Activated CD8-positive, alpha-beta memory T cell treated with anti-CD3 and anti-CD28 coated beads for 4 hours (primary cell): ENCODE results near the gene CREB3L1.

ENCODE experiments used
- DNase-seq, 2 donors: peaks; one replicate each; pipeline ENCODE4 v3.0.0-alpha.2; 2020; ENCODE audit warnings: low read depth in 2 of 2

The CREB3L1 gene

DNA sequence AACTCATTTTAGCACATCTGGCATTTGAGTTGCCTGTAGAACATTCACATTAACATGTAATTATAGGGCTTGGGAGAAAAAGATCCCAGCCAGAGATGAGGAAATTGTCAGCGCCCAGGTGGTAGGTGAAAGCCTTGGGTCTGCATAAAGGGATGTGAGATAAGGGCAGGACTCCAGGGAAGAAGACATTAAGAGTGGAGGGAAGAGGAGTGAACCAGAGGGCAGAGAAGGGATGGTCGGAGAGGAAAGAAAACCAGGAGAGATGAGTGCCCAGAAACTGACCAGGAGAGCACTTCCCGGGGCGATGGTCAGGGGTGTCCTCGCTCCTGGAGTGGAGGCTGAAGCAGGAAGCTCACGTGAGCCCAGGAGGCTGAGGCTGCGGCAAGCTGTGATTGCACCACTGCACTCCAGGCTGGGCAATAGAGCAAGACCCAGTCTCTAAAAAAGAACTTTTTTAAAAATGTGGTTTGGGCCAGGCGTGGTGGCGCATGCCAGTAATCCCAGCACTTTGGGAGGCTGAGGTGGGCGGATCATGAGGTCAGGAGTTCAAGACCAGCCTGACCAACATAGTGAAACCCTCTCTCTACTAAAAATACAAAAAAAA lies 49.5 kb downstream of the CREB3L1 start:
- no peak for DNase-seq

DNA sequence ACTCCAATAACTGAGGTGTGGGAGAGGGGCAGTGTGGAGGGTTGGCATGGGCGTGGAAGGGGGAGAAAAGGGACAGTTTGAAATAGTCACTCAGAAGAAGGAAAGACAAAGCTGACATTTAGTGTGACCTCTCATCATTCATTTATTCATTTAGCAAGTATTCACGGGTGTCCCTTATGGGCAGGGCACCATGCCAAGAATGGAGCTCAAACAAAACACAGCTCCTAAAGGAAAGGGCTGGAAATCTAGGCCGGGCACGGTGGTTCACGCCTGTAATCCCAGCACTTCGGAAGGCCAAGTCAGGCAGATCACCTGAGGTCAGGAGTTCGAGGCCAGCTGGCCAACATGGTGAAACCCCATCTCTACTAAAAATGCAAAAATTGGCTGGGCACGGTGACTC lies 50.4 kb downstream of the CREB3L1 start:
- DNase-seq, result no peak

DNA sequence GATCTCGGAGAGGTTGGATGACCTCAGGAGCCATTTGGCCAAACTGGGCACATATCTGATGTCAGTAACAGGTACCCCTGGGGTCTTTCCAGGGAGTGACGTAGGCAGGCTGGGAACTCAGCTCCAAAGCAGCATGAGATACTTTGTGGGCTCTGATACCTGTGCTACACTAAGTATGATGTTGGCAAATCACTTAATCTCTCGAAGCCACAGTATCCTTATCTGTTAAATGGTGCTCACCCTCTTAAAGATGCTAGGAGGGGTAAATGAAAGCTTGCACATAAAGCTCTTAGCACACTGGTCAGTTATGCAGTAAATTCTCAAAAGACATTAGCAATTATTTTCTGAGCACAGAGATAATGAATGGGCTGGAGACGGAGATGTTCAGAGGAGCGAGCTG lies 52.7 kb downstream of the CREB3L1 start:
- no peak for DNase-seq

DNA sequence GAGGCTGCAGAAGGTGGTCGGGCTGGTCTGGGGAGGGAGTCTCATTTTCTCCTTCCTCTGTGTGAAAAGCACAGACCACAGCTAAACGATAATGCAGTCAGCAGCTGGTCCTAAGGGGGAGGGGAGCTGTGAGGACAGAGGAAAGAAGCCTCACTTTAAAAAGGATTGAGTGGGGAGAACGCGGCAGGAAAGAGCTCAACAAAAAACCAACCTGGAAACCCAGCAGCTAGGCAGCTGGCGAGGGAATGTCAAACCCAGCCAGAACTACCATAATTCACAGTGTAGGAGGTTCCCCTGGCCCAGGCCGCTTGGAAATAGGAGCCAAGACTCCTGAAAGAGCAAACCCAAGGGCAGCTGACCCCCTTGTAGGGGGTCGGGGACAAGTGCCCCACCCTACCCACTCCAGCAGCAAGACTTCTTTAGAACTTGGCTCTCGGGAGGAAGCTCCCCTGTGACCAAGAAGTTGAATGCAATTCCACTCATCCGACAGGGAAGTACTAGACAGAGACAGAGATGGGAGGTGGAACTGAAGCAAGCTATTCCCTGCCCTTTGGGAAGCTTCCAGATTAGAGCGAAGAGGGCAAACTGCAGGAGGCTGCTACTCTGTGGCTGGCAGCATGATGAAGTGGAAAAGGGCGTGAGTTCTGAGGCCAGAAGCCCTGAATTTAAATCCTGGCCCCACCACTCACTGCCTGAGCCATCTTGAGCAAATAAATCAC lies 53.3 kb downstream of the CREB3L1 start:
- no peak for DNase-seq

DNA sequence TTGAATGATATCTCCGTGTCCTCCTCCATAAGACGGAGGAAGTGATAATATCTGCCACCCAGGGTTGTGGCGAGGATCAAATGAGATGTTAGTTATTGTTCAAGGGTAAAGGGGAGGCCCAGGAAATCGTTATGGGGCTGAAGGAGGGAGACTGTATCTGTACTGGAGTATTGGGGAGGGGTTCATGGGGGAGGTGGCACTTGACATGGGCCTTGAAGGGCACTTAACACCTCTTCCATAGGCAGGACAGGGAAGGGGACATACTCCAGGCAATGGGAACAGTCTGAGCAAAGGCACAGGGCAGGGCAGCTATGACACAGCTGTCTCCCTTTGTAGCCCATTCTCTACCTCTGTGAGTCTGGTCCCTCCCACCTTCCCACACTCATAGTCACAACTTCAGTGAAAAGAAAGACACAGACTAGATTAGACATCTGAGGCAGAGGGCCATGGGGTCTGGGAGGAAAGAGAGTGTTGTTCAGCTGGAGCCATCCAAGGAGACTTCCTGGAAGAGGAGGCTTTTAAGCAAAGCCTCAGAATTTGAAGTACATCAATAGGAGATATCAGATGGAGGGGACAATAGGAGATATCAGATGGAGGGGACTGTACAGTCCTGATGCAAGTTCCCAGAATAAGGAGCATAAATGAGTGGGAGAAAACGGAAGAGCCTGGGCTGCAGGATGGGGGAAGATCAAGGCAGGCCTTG lies 54.0 kb downstream of the CREB3L1 start:
- no peak for DNase-seq

DNA sequence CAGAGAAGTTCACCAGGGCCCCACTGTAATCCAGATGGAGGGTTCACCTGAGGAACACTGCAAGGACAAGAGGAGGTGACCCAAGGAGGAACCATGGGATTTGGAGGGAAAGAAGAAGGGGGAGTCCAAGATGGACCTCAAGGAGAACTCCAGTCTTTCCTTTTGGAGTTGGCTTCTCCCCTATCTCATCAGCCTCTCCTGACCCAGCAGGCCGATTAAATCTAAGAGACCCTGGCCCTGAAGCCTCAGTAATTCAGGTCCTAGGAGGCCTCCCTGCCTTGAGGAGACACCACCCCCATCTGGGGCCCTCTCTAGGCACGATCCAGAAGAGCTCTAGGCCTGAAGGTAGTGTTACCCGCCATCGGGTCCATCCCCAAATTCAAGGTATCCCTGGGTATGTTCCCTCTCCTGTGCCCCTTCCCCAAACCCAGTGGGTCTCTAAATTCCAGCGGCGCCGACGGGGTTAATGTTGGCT lies 54.7 kb downstream of the CREB3L1 start:
- DNase-seq, result no peak

DNA sequence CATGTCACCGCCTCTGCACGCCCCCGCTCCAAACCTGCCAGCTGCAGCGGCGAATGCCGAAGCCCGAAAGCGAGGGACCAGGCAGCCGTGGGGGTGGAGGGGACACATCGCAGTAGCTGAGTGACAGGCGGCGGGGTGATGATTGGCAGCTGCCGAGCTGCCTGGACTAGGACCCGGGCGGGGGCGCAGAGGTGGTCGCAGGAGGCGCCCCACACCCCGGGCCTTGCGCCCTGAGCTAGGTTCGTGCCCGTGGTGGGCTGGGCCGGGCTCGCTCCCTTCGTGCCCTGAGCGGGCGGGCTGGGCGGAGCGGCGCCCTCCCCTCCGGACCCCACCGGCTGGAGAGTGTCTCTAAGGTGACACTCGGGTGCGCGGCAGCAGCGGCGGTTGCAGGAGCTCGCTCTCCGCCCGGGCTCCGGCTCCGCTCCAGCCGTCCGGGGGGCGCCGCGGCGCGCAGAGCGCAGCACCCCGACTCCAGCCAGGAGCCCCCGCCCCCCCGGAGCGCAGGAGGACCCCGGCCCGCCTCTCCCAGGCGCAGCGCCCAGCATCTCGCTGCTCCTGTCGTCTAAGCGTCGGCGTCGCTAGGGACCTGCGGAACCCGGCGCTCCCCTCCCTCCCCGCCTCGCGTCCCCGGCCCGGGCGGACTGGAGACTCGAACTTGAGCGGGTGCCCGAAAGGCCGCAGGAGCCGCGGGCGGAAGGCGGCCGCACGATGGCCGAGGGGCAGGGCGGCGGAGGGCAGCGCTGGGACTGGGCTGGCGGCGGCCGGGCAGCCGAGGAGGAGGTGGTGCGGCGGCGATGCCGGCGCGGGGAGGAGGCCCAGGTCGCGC lies 55.3 kb downstream of the CREB3L1 start:
- DNase-seq, result peak; percentile 22 to 52

DNA sequence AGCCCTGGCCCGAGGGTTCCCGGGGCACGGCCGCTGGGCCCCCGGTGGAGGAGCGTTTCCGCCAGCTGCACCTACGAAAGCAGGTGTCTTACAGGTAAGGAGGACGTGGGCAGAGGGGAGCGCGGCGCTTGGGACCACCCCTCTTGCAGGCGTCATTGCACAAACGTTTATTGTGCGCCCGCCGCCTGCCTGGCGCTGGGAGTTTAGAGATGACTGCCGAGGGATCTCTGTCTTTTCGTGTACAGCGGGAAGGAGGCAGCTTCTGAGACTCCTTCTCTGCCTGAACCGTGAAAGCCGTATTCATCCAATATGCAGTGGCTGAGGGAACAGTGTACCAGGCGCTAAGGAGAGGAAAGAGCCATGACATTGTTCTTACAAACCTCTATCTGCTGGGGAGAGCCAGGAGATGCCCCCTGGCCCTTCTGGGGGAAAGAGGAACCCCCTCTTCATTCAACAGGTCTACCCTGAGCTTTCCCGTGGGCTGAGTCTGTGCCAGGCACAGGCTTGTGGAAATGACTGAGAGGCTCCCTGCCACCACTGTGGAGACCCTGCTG lies 56.0 kb downstream of the CREB3L1 start:
- no peak for DNase-seq

DNA sequence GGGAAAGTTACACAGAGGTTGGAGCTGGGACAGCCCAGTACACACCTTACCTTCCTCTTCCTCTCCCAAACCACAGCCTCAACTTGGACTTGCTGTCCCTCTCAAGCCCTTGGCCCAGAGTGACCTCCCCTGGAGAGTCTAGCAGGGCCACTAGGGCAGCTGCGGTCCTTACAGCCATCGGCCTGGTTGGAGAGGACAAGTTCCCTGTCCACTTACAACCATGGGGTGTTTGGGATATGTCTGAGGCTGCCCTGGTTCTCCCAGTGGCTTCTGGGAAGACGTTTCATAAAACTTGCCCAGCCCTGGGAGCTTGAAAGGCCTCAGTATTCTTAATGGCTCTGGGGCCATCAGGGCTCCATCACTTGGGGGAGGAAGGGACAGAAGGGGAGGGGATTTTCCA lies 56.7 kb downstream of the CREB3L1 start:
- DNase-seq, result no peak

DNA sequence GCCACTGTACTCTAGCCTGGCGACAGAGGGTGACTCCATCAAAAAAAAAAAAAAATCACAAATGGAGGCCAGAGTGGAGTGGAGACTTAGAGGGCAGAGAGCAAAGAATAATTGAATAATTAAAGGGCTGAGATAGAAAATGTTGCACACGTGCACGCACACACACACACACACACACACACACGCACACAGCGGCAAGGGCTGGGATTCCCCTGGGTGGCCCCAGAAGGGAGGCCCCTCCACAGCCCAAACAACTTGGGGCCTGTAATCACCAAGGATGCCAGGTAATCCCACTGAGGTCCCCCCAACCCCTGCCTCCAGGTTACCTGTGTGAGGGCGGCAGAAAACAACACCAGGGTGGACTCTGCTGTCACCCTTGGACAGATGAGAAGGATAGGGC lies 57.8 kb downstream of the CREB3L1 start:
- no peak for DNase-seq

DNA sequence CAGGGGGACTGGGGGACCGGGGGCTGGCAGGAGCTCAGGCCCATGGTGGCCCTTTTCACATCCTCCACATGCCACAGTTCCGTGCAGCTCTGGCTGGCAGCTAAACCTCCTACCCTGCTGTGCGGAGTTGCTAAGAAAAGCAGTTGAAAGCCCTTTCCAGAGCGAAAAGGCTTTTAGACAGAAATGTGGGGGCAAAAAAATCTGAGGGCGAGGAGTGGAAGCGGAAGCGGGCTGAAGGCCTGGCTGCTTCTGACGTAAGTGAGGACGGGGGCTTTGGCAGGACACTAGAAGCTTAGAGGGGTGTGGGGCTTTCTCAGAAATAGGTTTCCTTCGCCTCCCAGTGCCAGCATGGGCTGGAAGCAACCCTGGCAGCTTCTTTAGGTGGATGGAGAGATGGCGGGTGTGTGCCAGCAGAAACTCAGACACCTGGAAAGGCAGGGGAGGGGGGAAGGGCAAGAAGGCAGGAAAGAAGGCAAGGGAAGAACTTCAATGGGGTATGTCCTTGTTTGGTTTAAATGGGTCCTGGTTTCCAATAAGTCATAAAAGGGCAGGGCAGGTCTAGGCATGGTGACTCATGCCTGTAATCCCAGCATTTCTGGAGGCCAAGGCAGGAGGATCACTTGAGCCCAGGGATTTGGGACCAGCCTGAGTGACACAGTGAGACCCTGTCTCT lies 58.6 kb downstream of the CREB3L1 start:
- no peak for DNase-seq

DNA sequence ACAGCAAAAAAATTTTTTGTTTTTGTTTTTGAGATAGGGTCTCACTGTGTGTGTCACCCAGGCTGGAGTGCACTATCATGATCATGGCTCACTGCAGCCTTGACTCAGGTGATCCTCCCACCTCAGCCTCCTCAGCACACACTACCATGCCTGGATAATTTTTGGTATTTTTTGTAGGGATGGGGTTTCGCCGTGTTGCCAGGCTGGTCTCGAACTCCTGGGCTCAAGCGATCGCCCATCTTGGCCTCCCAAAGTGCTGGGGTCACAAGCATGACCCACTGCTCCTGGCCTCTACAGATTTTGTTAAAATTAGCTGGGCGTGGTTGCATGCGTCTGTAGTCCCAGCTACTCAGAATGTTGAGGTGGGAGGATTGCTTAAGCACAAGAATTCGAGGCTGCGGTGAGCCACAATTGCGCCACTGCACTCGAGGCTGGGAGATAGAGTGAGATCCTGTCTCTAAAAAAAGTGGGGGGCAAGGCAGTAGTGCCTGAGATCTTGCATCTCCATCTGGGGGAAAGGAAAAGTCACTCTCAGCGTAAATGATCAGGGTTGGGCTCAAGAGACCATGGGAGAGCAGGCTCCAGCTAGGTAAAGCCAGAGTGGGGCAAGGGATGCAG lies 59.2 kb downstream of the CREB3L1 start:
- no peak for DNase-seq

DNA sequence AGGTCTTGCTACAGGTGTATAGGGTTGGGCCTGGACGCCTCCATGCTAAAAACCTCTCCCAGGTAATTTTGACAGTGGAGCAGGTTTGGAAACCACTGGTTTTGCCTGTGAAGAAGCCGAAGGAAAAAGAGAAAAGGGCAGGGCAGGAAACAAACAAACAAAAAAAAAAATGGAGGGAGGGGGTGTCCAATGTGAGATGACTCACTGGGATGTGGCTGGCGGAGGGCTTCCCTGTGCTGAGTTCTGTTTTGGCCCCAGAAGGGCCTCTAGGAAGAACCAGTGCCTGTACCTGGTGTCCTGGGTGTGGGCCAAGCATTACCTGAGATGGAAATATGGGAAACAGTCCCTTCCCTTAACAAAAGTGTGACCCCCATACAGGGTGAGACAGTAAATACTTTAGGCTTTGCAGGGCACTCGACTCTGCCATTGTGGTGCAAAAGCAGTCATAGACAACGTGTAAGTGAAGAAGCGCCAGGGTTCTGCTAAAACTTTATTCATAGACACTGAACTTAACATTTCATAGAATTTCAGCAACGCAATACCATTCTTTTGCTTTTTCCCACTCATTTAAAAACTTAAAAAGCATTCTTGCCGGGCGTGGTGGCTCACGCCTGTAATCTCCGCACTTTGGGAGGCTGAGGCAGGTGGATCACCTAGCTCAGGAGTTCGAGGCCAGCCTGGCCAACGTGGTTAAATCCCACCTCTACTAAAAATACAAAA lies 60.3 kb downstream of the CREB3L1 start:
- no peak for DNase-seq

DNA sequence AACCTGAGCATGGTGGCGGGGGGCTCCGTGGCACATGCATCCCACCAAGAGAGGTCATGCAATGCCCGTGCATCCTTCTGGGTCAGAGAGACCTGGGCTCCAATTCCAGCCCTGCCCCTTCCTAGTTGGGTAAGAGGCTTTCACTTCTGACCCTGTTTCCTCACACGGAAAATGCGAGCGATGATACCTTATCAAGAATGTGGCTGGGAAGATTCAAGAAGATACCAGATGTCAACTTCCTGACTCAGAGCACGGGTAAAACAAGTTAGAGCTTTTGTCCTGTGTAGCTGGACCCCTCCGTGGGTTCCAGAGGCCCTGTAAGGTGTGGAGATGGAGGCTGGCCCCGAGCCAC lies 61.1 kb downstream of the CREB3L1 start:
- DNase-seq, result no peak

DNA sequence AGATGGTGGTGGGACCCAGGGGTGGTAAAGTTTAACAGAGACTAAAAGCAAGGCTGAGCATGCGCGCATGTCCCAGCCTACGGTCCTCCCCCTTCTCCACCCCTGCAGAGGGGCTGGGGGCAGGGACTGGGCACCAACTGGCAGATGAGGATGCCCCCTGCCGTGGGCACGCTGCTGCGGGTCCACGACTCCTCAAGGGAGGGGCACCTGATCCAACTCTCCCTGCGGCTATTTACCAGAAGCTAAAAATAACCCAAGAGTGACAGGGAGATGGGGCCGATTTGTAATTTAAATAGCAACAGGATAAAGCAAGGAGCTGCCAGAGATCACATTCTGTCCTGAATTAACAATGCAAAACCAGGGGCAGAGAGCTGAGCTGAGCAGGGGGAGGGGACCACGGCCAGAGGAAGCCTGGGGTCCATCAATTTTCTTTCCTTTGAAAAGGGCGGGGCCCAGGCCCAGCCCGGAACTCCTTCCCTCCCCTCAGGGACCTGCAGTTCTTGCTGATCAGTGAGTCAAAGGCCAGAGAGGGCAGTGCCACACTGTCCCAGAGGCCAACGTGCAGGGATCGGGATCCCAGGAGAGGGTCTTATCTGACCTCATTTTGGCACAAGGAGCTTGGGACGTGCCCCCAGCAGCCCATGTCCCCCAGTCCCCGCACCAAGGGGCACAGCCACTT lies 61.7 kb downstream of the CREB3L1 start:
- DNase-seq, result no peak

DNA sequence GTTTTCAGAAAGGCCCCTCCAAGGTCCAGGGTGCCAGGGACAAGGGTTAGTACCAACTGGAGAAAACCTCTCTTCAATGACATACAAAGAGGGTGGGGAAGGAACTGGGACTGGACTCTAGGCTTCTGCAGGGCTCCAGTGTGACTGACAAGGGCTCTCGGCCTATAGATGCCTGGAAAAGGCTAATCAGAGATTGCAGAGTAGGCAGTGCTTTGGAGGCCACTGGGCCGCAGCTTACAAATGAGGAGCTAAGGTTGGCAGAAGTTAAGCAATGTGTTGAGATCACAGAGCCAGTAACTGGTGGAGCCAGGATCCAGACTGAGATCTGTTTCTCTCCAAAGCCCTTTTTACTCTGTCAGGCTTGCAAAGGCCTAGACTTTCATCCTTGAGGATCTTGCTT lies 62.4 kb downstream of the CREB3L1 start:
- DNase-seq, result no peak

DNA sequence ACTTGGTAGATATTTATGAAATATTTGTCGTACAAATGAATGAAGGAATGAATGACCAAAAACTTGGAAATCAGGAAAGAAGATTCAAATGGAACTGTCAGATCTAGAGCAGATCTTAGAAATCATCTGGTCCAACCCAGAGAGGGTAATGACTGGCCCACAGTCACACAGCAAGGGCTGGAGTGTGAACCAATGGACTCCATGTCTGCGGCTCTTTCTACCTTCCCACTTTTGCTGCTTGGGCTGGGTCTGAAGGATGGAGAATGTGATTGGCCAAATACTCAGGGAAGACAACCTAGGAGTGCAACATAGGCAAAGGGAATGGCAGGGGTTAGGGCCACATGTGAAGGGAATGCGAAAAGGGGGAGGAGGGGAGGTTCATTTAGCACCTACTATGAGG lies 64.0 kb downstream of the CREB3L1 start:
- DNase-seq, result no peak

DNA sequence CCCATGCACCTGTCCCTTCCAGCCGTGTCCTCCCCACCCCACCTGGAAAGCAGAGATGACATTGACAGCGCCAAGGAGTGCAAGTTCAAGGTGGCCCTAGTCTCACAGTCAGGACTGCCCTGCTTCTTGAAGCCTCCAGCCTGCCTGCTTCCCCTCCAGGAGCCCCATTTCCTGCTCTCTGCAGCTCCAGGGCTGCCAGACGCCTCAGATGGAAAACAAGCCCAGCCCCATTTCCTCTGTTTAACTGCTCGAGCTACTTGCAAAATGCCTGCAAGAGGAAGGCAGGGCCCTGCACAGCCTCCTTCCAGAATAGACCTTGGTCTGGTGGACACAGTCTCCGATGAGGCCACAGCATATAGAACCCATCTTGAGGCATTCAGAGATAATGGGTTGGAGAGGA lies 64.8 kb downstream of the CREB3L1 start:
- no peak for DNase-seq

DNA sequence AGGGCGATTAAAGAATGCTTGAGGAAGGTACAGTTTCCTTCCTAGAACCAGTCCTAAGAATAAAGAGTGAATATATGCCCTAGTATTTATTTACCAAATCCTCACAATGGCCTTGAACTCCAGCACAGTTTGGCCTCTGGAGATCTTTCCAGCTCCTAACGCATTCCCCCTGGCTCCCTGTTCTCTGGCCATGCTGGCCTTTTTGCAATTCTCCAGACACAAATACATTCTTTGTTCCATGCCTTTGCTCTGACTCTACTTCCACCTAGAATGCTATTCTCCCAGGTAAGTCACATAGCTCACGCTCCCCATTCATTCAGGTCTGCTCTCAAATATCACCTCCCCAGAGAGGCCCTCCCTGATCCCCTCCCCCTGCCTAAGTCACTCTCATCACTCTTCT lies 66.1 kb downstream of the CREB3L1 start:
- no peak for DNase-seq

DNA sequence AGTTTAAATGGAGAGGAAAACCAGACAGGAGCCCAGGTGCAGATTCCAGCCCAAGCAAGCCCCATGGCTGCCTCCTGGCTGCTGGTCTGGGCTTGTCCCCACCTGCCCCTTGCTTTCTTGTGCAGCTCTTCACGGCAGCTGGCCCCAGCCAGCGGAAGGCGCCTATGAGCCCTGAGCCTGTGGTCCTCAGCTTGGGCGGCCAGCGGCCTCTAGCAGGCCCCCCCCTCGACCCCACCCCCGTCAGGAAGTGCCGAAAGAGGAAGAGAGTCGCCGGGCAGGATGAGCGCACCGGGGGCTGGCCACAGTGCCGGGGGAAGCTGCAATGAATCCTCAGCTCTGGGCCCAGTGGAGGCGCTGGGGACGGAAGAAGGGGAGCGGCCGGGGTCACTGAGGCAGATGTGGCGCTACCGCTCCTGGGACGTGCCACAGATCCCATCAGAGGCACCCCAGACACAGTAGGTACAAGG lies 67.7 kb downstream of the CREB3L1 start:
- DNase-seq, result no peak
